Fibroblast of lung (primary cell): ENCODE measurements around the gene CCDC106.

Experiments
- EZH2 ChIP-seq: IDR thresholded peaks from 2 replicates; pipeline ENCODE4 v1.5.1; 2012; ENCODE audit warnings: low read length, control low read depth, mild to moderate bottlenecking; ENCODE audit errors: missing control alignments
- TF ChIP-seq, protein P1 (sequence below), 2 donors: IDR thresholded peaks in 1 of 2; conservative IDR thresholded peaks in 1 of 2; 1 replicate in 1 of 2; 2 replicates in 1 of 2; pipeline ENCODE4 v1.5.1; 2011 to 2012; ENCODE audit warnings: low read length in 2 of 2, control low read depth in 1 of 2, inconsistent platforms in 1 of 2, low read depth in 1 of 2, mild to moderate bottlenecking in 1 of 2

DNA sequence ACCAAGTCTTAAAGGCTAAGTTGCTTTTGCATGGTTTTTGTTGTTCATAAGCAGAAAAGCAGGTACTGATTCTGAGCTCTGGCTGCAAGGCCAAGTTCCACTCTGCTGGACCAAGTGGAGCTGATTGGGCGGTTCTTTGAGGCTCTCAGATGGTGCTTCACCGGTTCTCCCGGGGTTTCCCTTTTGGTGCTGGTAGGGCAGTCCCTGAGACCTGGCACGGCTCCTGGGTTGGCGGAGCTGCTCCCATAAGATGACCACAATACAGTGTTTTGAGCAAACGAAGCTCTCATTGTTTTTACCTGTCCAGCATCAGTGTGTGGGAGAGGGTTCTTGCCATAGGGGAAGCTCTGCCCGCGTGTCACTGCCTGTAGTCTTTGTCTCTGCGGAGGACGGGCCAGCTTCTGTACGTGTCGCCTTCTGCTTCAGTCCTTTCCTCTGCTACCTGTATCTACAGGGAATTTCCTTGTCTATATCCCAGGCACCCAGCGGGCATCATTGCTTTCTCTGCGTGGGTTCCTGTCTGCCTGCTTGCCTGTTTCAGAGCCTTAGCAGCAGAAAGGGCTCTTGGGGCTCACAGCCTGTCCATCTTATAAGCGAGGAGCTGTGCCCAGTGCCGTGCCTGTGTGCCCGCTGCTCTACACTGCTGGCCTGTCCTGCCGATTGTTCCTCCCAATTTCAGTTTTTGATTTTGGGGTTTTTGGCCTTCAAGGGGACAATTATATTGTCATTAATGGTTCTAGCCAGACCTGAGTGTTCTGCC lies 9.2 kb downstream of the CCDC106 start:
- TF ChIP-seq, protein P1, sequence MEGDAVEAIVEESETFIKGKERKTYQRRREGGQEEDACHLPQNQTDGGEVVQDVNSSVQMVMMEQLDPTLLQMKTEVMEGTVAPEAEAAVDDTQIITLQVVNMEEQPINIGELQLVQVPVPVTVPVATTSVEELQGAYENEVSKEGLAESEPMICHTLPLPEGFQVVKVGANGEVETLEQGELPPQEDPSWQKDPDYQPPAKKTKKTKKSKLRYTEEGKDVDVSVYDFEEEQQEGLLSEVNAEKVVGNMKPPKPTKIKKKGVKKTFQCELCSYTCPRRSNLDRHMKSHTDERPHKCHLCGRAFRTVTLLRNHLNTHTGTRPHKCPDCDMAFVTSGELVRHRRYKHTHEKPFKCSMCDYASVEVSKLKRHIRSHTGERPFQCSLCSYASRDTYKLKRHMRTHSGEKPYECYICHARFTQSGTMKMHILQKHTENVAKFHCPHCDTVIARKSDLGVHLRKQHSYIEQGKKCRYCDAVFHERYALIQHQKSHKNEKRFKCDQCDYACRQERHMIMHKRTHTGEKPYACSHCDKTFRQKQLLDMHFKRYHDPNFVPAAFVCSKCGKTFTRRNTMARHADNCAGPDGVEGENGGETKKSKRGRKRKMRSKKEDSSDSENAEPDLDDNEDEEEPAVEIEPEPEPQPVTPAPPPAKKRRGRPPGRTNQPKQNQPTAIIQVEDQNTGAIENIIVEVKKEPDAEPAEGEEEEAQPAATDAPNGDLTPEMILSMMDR (conservative IDR thresholded peaks at IDR 0.05 in 1 of 2, IDR thresholded peaks at IDR 0.05 in 1 of 2; ENCODE audit: low read depth in 1 of 2, low read length in 2 of 2), result no peak
- TF ChIP-seq EZH2, result no peak
